ENCODE data around the gene PLCL1. TPM values are rescaled to one million over a fixed set of nuclear protein-coding genes. Genes with fewer than 3 reads are reported as not detected.

Gene PLCL1
- total RNA-seq, 1 donor from 2014 or later, result 0.04 TPM

DNA sequence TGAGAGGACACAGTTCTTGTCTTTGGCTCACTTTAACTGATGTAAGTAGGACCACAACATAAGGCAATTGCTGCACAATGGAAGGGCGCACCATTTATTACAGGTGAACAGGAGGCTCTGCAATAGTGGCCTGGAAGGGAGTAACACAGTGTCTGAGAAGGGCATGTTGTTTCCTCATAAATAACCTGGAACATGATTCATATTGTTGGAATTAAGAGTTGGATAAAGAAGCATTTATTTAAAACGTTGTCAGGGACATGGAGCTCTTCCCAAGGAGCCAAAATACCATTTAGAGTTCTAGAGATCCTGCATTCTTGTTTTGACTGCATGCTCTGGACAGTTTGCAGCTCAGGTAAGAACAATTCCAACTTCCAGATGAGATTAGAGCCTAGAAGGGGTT lies 110.4 kb downstream of the PLCL1 start:
- ChIA-PET CTCF (no interaction called here), POLR2A (no interaction called here)
- ATAC-seq (ENCODE audit: low read depth) (no peak), DNase-seq (no peak)
- no peak overlapping the region for H3K4me3 Mint-ChIP-seq
- no peak for TF ChIP-seq CTCF (IDR thresholded peaks at IDR 0.05)
- intact Hi-C loops (cut with micrococcal nuclease), result no loop called here
- H3K27me3 Mint-ChIP-seq, result no peaks in the 10 kb centered on the region
- H3K36me3 Mint-ChIP-seq (ENCODE audit: low read depth), result no peaks in the 10 kb centered on the region
- no peak overlapping the region for H3K27ac Mint-ChIP-seq
- H3K9me3 Mint-ChIP-seq, result no peaks in the 10 kb centered on the region
- H3K4me1 Mint-ChIP-seq, result no peaks in the 10 kb centered on the region

DNA sequence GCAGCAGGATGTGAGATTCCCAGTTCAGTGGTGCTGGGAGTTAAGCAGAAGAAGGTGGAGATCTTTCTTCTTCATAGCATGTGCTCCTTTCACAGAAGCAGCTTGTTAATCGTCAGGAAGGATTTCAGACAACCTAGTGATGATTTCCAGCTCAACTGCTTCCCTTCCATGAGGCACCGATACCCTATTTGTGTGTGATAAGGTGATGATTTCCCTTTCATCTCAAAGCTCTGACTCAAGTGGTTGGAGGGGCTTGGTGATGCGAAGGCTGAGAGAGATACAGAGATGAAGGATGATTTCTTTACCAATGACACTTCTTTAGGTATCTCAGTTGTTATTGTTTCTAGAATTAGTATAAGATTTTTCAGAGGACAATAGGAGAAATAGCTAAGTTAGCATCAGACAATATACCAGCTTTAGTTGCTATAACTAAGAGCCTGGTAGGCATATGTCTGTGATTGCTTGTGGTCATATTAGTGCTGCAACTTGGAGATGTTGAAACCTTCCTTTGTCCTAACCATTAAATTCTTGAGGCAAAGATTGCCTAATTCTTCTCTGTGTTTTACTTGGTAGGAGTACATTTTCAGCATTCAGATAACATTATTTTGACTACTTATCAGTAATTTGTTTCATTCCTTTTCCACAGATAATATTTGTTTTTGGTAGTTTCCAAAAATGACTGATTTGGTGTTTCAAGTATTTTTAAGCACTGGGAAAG lies 111.3 kb downstream of the PLCL1 start:
- no peak overlapping the region for H3K27ac Mint-ChIP-seq
- no peak for DNase-seq

GRCh38 chr2:197919487-197919886 lies 115.1 kb downstream of the PLCL1 start:
- Mint-ChIP-seq H3K36me3 (ENCODE audit: low read depth) (no peaks in the 10 kb centered on the region), H3K4me1 (no peaks in the 10 kb centered on the region), H3K27me3 (no peaks in the 10 kb centered on the region), H3K9me3 (no peaks in the 10 kb centered on the region), H3K27ac (no peak overlapping the region), H3K4me3 (no peak overlapping the region)
- no peak for TF ChIP-seq CTCF (IDR thresholded peaks at IDR 0.05)
- DNase-seq (no peak), ATAC-seq (ENCODE audit: low read depth) (no peak)
- intact Hi-C loops (cut with micrococcal nuclease), result no loop called here
- ChIA-PET CTCF (no interaction called here), POLR2A (no interaction called here)

More for the DNA sequence above, 111.3 kb downstream of the PLCL1 start:
- no peak overlapping the region for H3K4me3 Mint-ChIP-seq
- TF ChIP-seq CTCF (IDR thresholded peaks at IDR 0.05), result no peak
- H3K36me3 Mint-ChIP-seq (ENCODE audit: low read depth), result no peaks in the 10 kb centered on the region
- ChIA-PET POLR2A (no interaction called here), CTCF (no interaction called here)
- H3K9me3 Mint-ChIP-seq, result no peaks in the 10 kb centered on the region
- intact Hi-C loops (cut with micrococcal nuclease), result no loop called here
- no peaks in the 10 kb centered on the region for H3K27me3 Mint-ChIP-seq
- H3K4me1 Mint-ChIP-seq, result no peaks in the 10 kb centered on the region
- no peak for ATAC-seq (ENCODE audit: low read depth)

DNA sequence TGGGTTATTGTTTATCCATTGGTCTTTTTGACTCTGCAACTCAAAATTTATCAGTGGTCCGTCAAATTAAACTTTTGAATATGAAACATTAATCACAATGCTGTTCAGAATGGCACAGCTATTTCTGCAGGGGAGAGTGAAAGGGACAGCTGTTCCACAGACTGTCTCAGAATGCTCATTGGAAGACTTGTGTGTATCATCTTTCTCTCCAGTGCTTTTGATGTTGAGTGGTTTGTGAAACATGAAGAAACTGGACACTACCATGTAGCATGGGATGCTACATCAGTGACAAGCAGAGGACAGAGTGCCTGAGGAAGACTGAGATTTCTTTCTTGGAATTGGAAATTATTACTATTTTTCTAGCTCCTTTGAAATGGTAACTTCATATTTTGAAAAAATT lies 115.7 kb downstream of the PLCL1 start:
- Mint-ChIP-seq H3K36me3 (ENCODE audit: low read depth) (no peaks in the 10 kb centered on the region), H3K4me1 (no peaks in the 10 kb centered on the region), H3K27ac (no peak overlapping the region), H3K9me3 (no peaks in the 10 kb centered on the region), H3K27me3 (no peaks in the 10 kb centered on the region), H3K4me3 (no peak overlapping the region)
- no peak for TF ChIP-seq CTCF (IDR thresholded peaks at IDR 0.05)
- ChIA-PET CTCF (no interaction called here), POLR2A (no interaction called here)
- no peak for ATAC-seq (ENCODE audit: low read depth)
- intact Hi-C loops (cut with micrococcal nuclease), result no loop called here
- DNase-seq, result no peak

GRCh38 chr2:197920592-197921201 lies 116.3 kb downstream of the PLCL1 start:
- no peak for TF ChIP-seq CTCF (IDR thresholded peaks at IDR 0.05)
- intact Hi-C loops (cut with micrococcal nuclease), result no loop called here
- Mint-ChIP-seq H3K36me3 (ENCODE audit: low read depth) (no peaks in the 10 kb centered on the region), H3K27ac (no peak overlapping the region), H3K27me3 (no peaks in the 10 kb centered on the region), H3K4me1 (no peaks in the 10 kb centered on the region), H3K4me3 (no peak overlapping the region), H3K9me3 (no peaks in the 10 kb centered on the region)
- ATAC-seq (ENCODE audit: low read depth) (no peak), DNase-seq (no peak)
- CTCF ChIA-PET, result no interaction called here
- POLR2A ChIA-PET, result no interaction called here

All from activated B cell treated with CpG ODN at 0.5 μM for 24 hours (primary cell).